ENCODE data around the gene CLTA.

GRCh38 chr9:36170531-36170930 lies 20.2 kb upstream of the CLTA start:
- TF ChIP-seq CTCF (IDR thresholded peaks at IDR 0.05) (no peak), EP300 (IDR thresholded peaks at IDR 0.05) (no peak)

All from ovary (tissue), 3 donors.